Vagina (tissue), 2 donors: ENCODE results near the gene ITPKB.

Experiments
- CTCF ChIP-seq, 3 experiments: fragments of 450-650 bp in 2 of 3; fragments of 200-600 bp in 1 of 3; sonication (generic) in 1 of 3; IDR thresholded peaks; one replicate each; pipeline ENCODE4 v1.5.1; 2017 to 2019; ENCODE audit warnings: antibody characterized with exemption in 3 of 3, mild to moderate bottlenecking in 2 of 3, moderate library complexity in 2 of 3
- POLR2A ChIP-seq, 2 donors: fragments of 450-650 bp; IDR thresholded peaks; one replicate each; pipeline ENCODE4 v1.6.1; 2017; ENCODE audit warnings: antibody characterized with exemption in 2 of 2, mild to moderate bottlenecking in 2 of 2, moderate library complexity in 2 of 2

DNA sequence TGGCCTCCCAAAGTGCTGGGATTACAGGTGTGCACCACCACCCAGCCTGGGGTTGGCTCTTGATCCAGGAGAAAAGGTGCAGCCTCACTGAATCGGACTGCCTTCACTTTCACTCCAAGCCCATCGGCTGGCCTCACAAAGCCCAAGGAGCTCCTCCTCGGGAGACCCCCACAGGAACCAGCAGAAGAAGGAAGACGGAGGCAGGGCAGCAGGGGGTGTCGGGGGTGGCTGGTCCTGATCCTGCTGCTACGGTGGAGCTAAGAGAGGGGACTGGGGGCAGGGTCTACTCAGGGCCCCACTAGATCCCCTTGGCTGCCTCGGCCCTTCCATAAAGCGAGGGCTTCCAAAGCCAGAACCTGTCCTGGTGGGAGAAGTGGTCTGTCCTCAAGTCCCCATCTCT, 96.7 kb downstream of the ITPKB start:
- TF ChIP-seq POLR2A (IDR thresholded peaks at IDR 0.05) = no peak
- TF ChIP-seq CTCF (IDR thresholded peaks at IDR 0.05) = no peak
